ENCODE data around the gene COBL. TPM values are rescaled to one million over a fixed set of nuclear protein-coding genes. Genes with fewer than 3 reads are reported as not detected.

COBL gene
- total RNA-seq, 2 donors from 2014 or later = 27.5 to 28.3 TPM

DNA sequence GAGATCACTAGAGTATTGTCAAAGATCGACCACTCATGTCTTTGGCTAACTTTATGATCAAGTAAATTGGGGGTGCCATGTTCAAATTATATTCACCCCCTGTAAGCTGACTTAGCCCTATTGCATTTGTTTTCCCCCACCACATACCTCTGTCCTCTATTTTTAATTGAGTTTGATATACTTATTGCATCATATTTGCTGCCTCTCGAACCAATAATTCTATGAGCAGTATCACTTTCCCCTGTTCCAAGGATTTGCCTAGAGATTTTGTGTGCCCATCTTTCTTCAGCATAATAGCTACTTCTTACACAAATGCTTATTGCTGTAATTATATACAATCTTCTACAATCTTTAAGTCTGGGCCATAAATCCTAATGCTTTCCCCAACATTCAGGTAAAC lies 245.2 kb downstream of the COBL start:
- H3K27me3 ChIP-seq (ENCODE audit: control insufficient read depth, insufficient read depth, low read length, poor library complexity, severe bottlenecking) = no peaks in the 10 kb centered on the region
- Mint-ChIP-seq H3K4me3 (no peak overlapping the region), H3K27me3 (ENCODE audit: insufficient read depth) (no peaks in the 10 kb centered on the region), H3K36me3 (ENCODE audit: low read depth) (no peaks in the 10 kb centered on the region), H3K27ac (no peak overlapping the region), H3K9me3 (no peaks in the 10 kb centered on the region), H3K4me1 (peaks cover 19% of the 10 kb centered on the region)
- TF ChIP-seq CTCF (conservative IDR thresholded peaks at IDR 0.05) = no peak
- H3K9ac ChIP-seq (ENCODE audit: extremely low read depth, low read length, poor library complexity, severe bottlenecking) = no peak overlapping the region
- H3K9me3 ChIP-seq (ENCODE audit: control insufficient read depth, low read length) = no peaks in the 10 kb centered on the region
- no peak overlapping the region for H3K27ac ChIP-seq (ENCODE audit: low read depth, low read length)
- no peak overlapping the region for H3K4me3 ChIP-seq (ENCODE audit: low read length)
- DNase-seq = no peak
- no peaks in the 10 kb centered on the region for H3K36me3 ChIP-seq (ENCODE audit: control insufficient read depth, insufficient read depth, low read length)
- peaks cover 3% of the 10 kb centered on the region for H3K4me1 ChIP-seq (ENCODE audit: control insufficient read depth, insufficient read depth, low read length)
- WGBS, 2 experiments (ENCODE audit: insufficient coverage in 1 of 2, insufficient read length in 1 of 2) = 93 to 95% methylated on average over 2 of the region's 2 CpGs

- Histone ChIP-seq H3K36me3 (ENCODE audit: control insufficient read depth, insufficient read depth, low read length) (no peaks in the 10 kb centered on the region), H3K27ac (ENCODE audit: low read depth, low read length) (no peak overlapping the region), H3K4me3 (ENCODE audit: low read length) (no peak overlapping the region), H3K9ac (ENCODE audit: extremely low read depth, low read length, poor library complexity, severe bottlenecking) (no peak overlapping the region), H3K4me1 (ENCODE audit: control insufficient read depth, insufficient read depth, low read length) (peaks cover 3% of the 10 kb centered on the region), H3K9me3 (ENCODE audit: control insufficient read depth, low read length) (no peaks in the 10 kb centered on the region), H3K27me3 (ENCODE audit: control insufficient read depth, insufficient read depth, low read length, poor library complexity, severe bottlenecking) (no peaks in the 10 kb centered on the region)
- H3K27ac Mint-ChIP-seq = no peak overlapping the region
- H3K9me3 Mint-ChIP-seq = peaks cover 3% of the 10 kb centered on the region
- peaks cover 7% of the 10 kb centered on the region for H3K36me3 Mint-ChIP-seq (ENCODE audit: low read depth)
- TF ChIP-seq CTCF (conservative IDR thresholded peaks at IDR 0.05) = no peak
- WGBS, 2 experiments (ENCODE audit: insufficient coverage in 1 of 2, insufficient read length in 1 of 2) = 80 to 91% methylated on average over 1 to 2 of the region's 3 CpGs
- no peak for DNase-seq
- no peaks in the 10 kb centered on the region for H3K27me3 Mint-ChIP-seq (ENCODE audit: insufficient read depth)
- H3K4me1 Mint-ChIP-seq = peaks cover 22% of the 10 kb centered on the region
- H3K4me3 Mint-ChIP-seq = no peak overlapping the region
These were observed 246.5 kb downstream of the COBL start for GRCh38 chr7:51070151-51070550.

GRCh38 chr7:51069411-51070083 lies 247.1 kb downstream of the COBL start:
- Mint-ChIP-seq H3K36me3 (ENCODE audit: low read depth) (peaks cover 10% of the 10 kb centered on the region), H3K27me3 (ENCODE audit: insufficient read depth) (no peaks in the 10 kb centered on the region), H3K27ac (no peak overlapping the region), H3K9me3 (peaks cover 3% of the 10 kb centered on the region), H3K4me1 (peaks cover 22% of the 10 kb centered on the region), H3K4me3 (no peak overlapping the region)
- no peaks in the 10 kb centered on the region for H3K36me3 ChIP-seq (ENCODE audit: control insufficient read depth, insufficient read depth, low read length)
- 88 to 99% methylated on average over 2 to 3 of the region's 5 CpGs for WGBS, 2 experiments (ENCODE audit: insufficient coverage in 1 of 2, insufficient read length in 1 of 2)
- no peak overlapping the region for H3K9ac ChIP-seq (ENCODE audit: extremely low read depth, low read length, poor library complexity, severe bottlenecking)
- H3K9me3 ChIP-seq (ENCODE audit: control insufficient read depth, low read length) = no peaks in the 10 kb centered on the region
- no peaks in the 10 kb centered on the region for H3K27me3 ChIP-seq (ENCODE audit: control insufficient read depth, insufficient read depth, low read length, poor library complexity, severe bottlenecking)
- TF ChIP-seq CTCF (conservative IDR thresholded peaks at IDR 0.05) = no peak
- H3K27ac ChIP-seq (ENCODE audit: low read depth, low read length) = no peak overlapping the region
- H3K4me3 ChIP-seq (ENCODE audit: low read length) = no peak overlapping the region
- DNase-seq = no peak
- peaks cover 3% of the 10 kb centered on the region for H3K4me1 ChIP-seq (ENCODE audit: control insufficient read depth, insufficient read depth, low read length)
